GM20431 (cell line): Measurements from ENCODE around the gene DTNA.
"Not testable (repeated sequence)": the region's sequence is repeated elsewhere in the genome, so short reads cannot be mapped to it uniquely, and the experiment has no call there.

Experiments used
- in situ Hi-C: fragments of 300-500 bp; cut with MseI, MboI; formaldehyde crosslinking; loops from one replicate; pipeline ENCODE4 v1.15.0; 2020; ENCODE audit warnings: low sequenced_read_pairs; ENCODE audit not compliant: unreplicated experiment

The DTNA gene

GRCh38 chr18:34875150-34875549, 165.1 kb downstream of the DTNA start:
- in situ Hi-C loops, result no loop called here

- in situ Hi-C loops, result no loop called here
Measured at GRCh38 chr18:34880403-34880802, 170.3 kb downstream of the DTNA start.

- in situ Hi-C loops, result no loop called here
Measured at GRCh38 chr18:34880882-34881834, 171.1 kb downstream of the DTNA start.

- in situ Hi-C loops, result no loop called here
Measured at GRCh38 chr18:34884436-34884835, 174.3 kb downstream of the DTNA start.

- in situ Hi-C loops, result no loop called here
Measured at GRCh38 chr18:34886177-34886576, 176.1 kb downstream of the DTNA start.

GRCh38 chr18:34887881-34888580, 177.9 kb downstream of the DTNA start:
- in situ Hi-C loops, result no loop called here

GRCh38 chr18:34890486-34891085, 180.5 kb downstream of the DTNA start:
- in situ Hi-C loops, result no loop called here

- in situ Hi-C loops, result no loop called here
Measured at GRCh38 chr18:34892379-34892778, 182.3 kb downstream of the DTNA start.

GRCh38 chr18:34893239-34893638, 183.1 kb downstream of the DTNA start:
- in situ Hi-C loops, result no loop called here

GRCh38 chr18:34901299-34901698, 191.2 kb downstream of the DTNA start:
- in situ Hi-C loops, result no loop called here

- in situ Hi-C loops, result no loop called here
Measured at GRCh38 chr18:34904994-34905393, 194.9 kb downstream of the DTNA start.

- in situ Hi-C loops, result not testable (repeated sequence)
Measured at GRCh38 chr18:34906985-34907384, 196.9 kb downstream of the DTNA start.

GRCh38 chr18:34909637-34910364, 199.7 kb downstream of the DTNA start:
- in situ Hi-C loops, result no loop called here

GRCh38 chr18:34911081-34911480, 201.0 kb downstream of the DTNA start:
- in situ Hi-C loops, result no loop called here

- in situ Hi-C loops, result no loop called here
Measured at GRCh38 chr18:34911661-34912384, 201.7 kb downstream of the DTNA start.

GRCh38 chr18:34913837-34914661, 204.0 kb downstream of the DTNA start:
- in situ Hi-C loops, result no loop called here

- in situ Hi-C loops, result no loop called here
Measured at GRCh38 chr18:34915046-34915445, 204.9 kb downstream of the DTNA start.

GRCh38 chr18:34916539-34916938, 206.4 kb downstream of the DTNA start:
- in situ Hi-C loops, result not testable (repeated sequence)

- in situ Hi-C loops, result no loop called here
Measured at GRCh38 chr18:34918856-34919255, 208.8 kb downstream of the DTNA start.
